Lung microvascular endothelial cell (primary cell): ENCODE results near the gene DIO1. TPM values are rescaled to one million over a fixed set of nuclear protein-coding genes. Genes with fewer than 3 reads are reported as not detected.
"Not testable (repeated sequence)": the region's sequence is repeated elsewhere in the genome, so short reads cannot be mapped to it uniquely, and the experiment has no call there.

ENCODE experiments used
- DNase-seq, 2 donors: peaks; one replicate each; pipeline versions ENCODE4 v3.0.0 to v3.0.0-alpha.2; 2010; ENCODE audit warnings: low read depth in 2 of 2
- total RNA-seq: library from RNA; depleted of rRNA; stranded (reverse); fragments of >200 nt; gene quantifications from 2 replicates; pipeline ENCODE4 v1.2.1, GENCODE V29; 2014

Gene DIO1
- total RNA-seq = not detected in 2 replicates

DNA sequence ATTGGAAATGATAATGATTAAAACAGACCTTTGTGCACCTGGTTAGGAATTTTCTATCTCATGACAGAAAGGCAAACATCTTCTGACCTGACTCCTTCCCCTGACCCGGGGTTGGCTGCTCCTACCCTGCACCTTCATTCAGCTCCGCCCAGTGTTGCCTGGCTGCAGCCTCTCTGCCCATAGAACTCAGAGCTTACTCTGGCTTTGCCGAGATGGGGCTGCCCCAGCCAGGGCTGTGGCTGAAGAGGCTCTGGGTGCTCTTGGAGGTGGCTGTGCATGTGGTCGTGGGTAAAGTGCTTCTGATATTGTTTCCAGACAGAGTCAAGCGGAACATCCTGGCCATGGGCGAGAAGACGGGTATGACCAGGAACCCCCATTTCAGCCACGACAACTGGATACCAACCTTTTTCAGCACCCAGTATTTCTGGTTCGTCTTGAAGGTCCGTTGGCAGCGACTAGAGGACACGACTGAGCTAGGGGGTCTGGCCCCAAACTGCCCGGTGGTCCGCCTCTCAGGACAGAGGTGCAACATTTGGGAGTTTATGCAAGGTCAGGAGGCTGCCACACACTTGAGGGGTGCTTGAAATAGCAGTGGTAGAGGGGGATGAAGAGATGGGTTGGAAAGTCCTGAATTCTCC lies at the start of gene DIO1:
Gene DIO1, plus strand, starts transcription at position 189 of the 638 bp plus-strand sequence. Its CDS starts 24 bp downstream, at position 213.
- DNase-seq = no peak

DNA sequence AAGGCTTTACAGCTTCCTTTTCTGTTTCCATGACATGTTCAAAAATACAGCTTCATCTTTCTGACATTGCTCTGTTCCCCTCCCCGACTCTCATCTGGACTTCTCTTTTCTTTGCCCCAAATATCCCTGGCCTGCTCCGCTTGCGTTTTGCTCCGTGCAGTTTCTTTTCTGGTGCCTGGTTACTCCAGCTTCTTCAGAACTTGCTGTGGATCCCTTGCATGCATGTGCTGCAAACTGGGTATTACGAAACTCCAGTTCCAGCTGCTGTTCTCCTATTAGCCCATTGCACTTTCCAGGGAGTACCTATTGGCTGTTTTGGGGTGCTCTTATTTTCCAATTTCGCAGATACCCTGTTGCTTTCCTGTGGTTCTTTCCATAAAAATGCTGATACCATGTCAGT lies 46.0 kb upstream of the DIO1 start:
- no peak for DNase-seq

DNA sequence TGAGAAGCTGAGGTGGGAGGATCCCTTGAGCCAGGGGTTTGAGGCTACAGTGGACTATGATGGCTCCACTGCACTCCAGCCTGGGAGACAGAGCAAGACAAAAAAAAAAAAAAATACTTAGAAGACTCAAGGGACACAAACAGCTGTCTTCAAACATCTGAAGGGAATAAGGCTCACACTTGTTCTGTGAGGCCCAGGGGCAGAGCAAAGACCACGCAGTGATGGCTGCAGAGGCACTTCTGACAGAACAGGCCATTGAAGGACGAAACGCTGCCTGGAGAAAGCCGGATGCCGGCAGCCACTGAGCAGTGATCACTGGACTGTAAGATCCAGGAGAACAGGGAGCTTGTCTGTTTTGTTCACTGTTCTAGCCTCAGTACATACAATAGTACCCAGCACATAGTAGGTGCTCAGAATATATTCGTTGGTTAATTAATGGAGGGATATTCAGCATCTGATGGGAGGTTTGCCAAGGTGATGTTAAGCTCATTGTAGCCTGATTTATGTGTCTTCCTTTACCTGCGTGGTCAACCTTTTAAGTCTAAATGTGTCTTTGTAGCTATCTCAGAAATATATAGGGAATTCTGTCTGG lies 43.8 kb upstream of the DIO1 start:
- DNase-seq = no peak

DNA sequence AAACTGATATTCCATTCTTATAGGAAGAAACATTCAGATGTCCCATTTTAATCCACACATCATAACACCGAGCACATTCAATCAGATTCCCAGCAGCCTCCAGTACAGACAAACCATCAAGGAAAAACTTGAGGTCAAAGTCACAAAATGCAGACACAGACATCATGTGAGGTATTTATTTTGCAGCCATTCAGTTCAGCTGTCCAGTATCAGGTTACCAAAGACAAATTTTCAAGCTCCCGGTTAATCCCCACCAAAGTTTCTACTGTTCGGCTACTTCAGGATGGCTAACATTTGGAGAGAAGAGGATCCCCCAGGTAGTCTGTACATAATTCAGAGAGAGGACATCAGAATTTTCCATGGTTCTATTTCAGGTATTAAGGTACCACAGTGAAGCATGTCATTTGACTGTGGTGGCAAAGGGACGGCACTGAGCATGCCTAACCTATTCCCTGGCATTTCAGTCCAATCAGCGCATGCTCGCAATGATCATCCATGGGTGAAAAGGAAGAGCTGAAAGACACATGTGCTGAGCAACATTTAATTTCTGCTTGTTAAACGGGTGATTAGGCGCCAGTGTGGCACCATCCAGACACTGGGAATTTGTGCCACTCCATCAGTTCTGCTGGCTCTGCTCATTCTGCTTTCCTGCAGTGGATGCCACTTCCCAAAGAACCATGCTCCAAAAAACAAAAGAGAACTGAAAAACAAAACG lies 42.3 kb upstream of the DIO1 start:
- DNase-seq = no peak

- DNase-seq = peak; percentile 61 to 75
Observed at GRCh38 chr1:53860967-53861411, 33.0 kb upstream of the DIO1 start.

DNA sequence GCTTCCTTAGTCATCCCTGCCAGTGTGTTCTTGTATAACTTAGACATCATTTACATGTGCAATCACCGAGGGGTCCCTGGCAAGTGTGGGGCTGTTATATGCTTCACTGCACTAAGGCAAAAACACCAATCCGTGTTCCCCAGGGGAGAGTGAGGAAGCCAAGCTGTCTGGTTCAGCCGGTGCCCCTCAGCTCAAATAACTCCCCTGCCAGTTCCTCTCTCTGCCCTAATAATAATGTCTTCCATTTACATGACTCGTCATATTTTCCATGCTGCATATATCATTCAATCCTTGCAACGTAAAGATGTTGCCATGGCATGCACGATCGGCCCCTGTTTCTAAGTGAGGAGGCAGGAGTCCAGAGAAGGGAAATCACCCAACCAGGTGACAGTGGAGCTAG lies 31.5 kb upstream of the DIO1 start:
- DNase-seq = no peak

GRCh38 chr1:53868565-53868964 lies 25.4 kb upstream of the DIO1 start:
- DNase-seq = peak in 1 of 2 donors; percentile 17

- no peak for DNase-seq
Observed at GRCh38 chr1:53869454-53870117, 24.4 kb upstream of the DIO1 start.

GRCh38 chr1:53871221-53871620 lies 22.8 kb upstream of the DIO1 start:
- DNase-seq = no peak

DNA sequence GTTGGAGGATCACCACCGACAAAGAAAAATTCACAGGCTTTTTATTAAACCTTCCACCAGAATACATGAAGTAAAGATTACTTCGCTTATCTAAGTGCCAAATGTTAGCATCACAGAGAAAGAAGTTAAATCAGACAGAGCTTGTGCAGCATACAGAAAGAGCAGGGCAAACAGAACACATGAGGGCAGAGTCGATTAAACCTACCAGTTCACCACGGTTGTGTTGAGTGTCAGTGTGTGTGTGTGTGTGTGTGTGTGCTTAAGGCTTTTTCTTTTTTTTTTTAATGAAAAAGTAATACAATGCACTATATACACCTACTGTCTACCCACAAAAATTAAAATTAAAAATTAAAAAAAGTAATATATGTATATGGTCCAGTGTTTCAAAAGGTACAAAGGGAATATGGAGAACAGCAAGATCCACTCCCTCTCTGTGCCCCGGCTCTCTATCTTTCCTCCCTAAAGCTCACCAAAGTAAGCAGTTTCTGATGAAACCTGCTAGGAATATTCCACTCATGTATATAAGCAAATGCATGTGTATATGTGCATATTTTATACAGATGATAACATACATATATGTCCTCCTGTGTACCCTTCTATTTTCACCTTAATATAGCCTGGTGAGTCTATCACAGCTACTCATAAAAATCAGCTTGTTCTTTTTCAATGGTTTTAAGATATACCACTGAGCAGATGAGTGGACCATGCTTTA lies 22.1 kb upstream of the DIO1 start:
- no peak for DNase-seq

DNA sequence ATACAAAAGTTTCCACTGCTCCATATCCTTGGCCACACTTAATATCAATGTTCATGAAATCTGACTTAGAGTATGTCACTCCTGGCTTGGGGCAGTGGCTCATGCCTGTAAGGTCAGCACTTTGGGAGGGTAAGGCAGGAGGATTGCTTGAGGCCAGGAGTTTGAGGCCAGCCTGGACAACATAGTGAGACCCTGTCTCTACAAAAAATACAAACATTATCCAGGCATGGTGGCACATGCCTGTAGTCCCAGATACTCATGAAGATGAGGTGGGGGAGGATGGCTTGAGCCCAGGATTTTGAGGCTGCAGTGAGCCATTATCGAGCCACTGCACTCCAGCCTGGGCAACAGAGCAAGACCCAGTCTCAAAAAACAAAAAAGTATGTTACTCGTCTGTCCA lies 18.8 kb upstream of the DIO1 start:
- not testable (repeated sequence) for DNase-seq

- peak; percentile 68 to 74 for DNase-seq
Observed at GRCh38 chr1:53878492-53879105, 15.4 kb upstream of the DIO1 start.

GRCh38 chr1:53881853-53882252 lies 12.1 kb upstream of the DIO1 start:
- DNase-seq = not testable (repeated sequence)

DNA sequence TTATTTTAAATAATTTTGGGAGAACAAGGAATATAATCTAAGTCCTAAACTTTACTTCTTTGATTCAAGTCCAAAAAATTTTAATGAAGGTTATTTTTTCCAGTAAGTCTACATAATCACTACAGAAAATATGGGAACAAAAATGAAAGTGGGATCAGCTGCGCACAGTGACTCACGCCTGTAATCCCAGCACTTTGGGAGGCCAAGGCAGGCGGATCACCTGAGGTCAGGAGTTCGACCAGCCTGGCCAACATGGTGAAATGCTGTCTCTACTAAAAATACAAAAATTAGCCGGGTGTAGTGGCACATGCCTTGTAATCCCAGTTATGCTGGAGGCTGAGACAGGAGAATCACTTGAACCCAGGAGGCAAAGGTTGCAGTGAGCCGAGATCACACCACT lies 10.4 kb upstream of the DIO1 start:
- not testable (repeated sequence) for DNase-seq

DNA sequence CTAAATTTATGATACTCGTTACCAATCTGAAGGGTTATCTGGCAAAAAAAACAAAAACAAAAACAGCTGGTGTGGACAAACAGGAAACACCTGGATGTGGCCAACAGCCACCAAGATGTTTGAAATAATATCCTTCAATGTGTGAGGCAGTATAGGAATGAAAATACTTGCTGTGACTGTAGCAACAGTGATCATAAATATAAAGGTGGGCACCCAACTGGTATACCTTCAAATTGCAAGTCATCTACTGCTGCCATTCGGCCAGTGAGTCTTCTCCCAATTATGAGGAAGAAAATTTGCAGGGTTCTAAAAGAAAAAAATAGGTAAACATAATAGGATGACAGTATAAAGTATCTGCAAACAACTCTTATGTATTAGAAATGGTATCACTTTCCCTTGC lies 5.3 kb upstream of the DIO1 start:
- DNase-seq = no peak

- DNase-seq = peak; percentile 83 to 89
Observed at GRCh38 chr1:53889304-53890298, 4.4 kb upstream of the DIO1 start, which contains the start of gene YIPF1. Gene YIPF1, minus strand, starts transcription at chr1:53889797. Its CDS starts 860 bp downstream, at chr1:53888937.

GRCh38 chr1:53890522-53890941 lies 3.5 kb upstream of the DIO1 start:
- no peak for DNase-seq

GRCh38 chr1:53891018-53891417 lies 3.0 kb upstream of the DIO1 start:
- no peak for DNase-seq

DNA sequence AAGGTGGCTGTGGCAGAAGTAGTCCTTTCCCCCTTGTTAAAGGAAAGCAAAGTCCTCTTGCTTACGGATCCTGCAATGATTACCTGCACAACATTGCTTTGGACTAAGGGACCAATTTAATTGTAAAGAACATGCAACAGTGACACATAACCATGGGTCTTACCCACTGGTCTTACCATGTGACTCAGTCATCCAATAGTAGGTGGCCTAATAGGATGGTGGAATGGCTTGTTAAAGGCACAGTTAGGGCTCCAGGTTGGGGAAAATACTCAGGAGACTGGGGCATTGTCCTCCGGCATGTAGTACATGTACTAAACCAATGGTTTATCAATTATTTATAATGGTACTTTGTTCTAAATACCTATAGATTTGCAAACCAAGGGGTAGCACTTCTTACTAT lies 2.3 kb upstream of the DIO1 start:
- no peak for DNase-seq

GRCh38 chr1:53892911-53893310 lies 1.1 kb upstream of the DIO1 start:
- no peak for DNase-seq
